ENCODE data around the gene IRS1. TPM values are rescaled to one million over a fixed set of nuclear protein-coding genes. Genes with fewer than 3 reads are reported as not detected.

IRS1 gene
- total RNA-seq, 2 donors from 2014 or later = 0.77 to 2.1 TPM

GRCh38 chr2:226791056-226791486 is 8.5 kb downstream of the IRS1 start:
- H3K4me1 Mint-ChIP-seq = peaks cover 6% of the 10 kb centered on the region
- no peaks in the 10 kb centered on the region for H3K27me3 Mint-ChIP-seq
- no peaks in the 10 kb centered on the region for H3K36me3 Mint-ChIP-seq (ENCODE audit: low read depth)
- peak overlapping the region; percentile 94 for H3K4me3 Mint-ChIP-seq
- H3K9me3 Mint-ChIP-seq = no peaks in the 10 kb centered on the region
- peak overlapping the region; percentile 93 for H3K27ac Mint-ChIP-seq
- peak; percentile 69 for ATAC-seq (replicated peaks)

GRCh38 chr2:226790431-226790830 is 9.2 kb downstream of the IRS1 start:
- ATAC-seq (replicated peaks) = no peak
- no peaks in the 10 kb centered on the region for H3K36me3 Mint-ChIP-seq (ENCODE audit: low read depth)
- no peaks in the 10 kb centered on the region for H3K27me3 Mint-ChIP-seq
- peak overlapping the region; percentile 94 for H3K4me3 Mint-ChIP-seq
- H3K9me3 Mint-ChIP-seq = no peaks in the 10 kb centered on the region
- H3K4me1 Mint-ChIP-seq = peaks cover 6% of the 10 kb centered on the region
- H3K27ac Mint-ChIP-seq = no peak overlapping the region

- peak overlapping the region; percentile 94 for H3K4me3 Mint-ChIP-seq
- H3K4me1 Mint-ChIP-seq = peaks cover 6% of the 10 kb centered on the region
- no peak overlapping the region for H3K27ac Mint-ChIP-seq
These were observed 9.6 kb downstream of the IRS1 start for GRCh38 chr2:226790011-226790410.

GRCh38 chr2:226788881-226789490 is 10.6 kb downstream of the IRS1 start:
- no peak for ATAC-seq (replicated peaks)
- Mint-ChIP-seq H3K27me3 (no peaks in the 10 kb centered on the region), H3K4me3 (no peak overlapping the region)

More at GRCh38 chr2:226790011-226790410, 9.6 kb downstream of the IRS1 start:
- no peaks in the 10 kb centered on the region for H3K9me3 Mint-ChIP-seq
- ATAC-seq (replicated peaks) = no peak
- no peaks in the 10 kb centered on the region for H3K36me3 Mint-ChIP-seq (ENCODE audit: low read depth)
- H3K27me3 Mint-ChIP-seq = no peaks in the 10 kb centered on the region

GRCh38 chr2:226788064-226788463 is 11.6 kb downstream of the IRS1 start:
- no peak overlapping the region for H3K27ac Mint-ChIP-seq
- peaks cover 3% of the 10 kb centered on the region for H3K9me3 Mint-ChIP-seq
- H3K4me1 Mint-ChIP-seq = peaks cover 6% of the 10 kb centered on the region
- no peaks in the 10 kb centered on the region for H3K27me3 Mint-ChIP-seq
- ATAC-seq (replicated peaks) = no peak
- no peaks in the 10 kb centered on the region for H3K36me3 Mint-ChIP-seq (ENCODE audit: low read depth)
- H3K4me3 Mint-ChIP-seq = no peak overlapping the region

More at GRCh38 chr2:226788881-226789490, 10.6 kb downstream of the IRS1 start:
- Mint-ChIP-seq H3K4me1 (peaks cover 6% of the 10 kb centered on the region), H3K9me3 (no peaks in the 10 kb centered on the region), H3K27ac (no peak overlapping the region), H3K36me3 (ENCODE audit: low read depth) (no peaks in the 10 kb centered on the region)

- Mint-ChIP-seq H3K4me3 (no peak overlapping the region), H3K4me1 (no peaks in the 10 kb centered on the region)
These were observed 15.7 kb downstream of the IRS1 start for GRCh38 chr2:226783885-226784284.

GRCh38 chr2:226782092-226782713 is 17.4 kb downstream of the IRS1 start:
- ATAC-seq (replicated peaks) = no peak
- H3K4me1 Mint-ChIP-seq = no peaks in the 10 kb centered on the region
- peaks cover 3% of the 10 kb centered on the region for H3K27me3 Mint-ChIP-seq
- peaks cover 3% of the 10 kb centered on the region for H3K9me3 Mint-ChIP-seq
- H3K4me3 Mint-ChIP-seq = no peak overlapping the region
- no peaks in the 10 kb centered on the region for H3K36me3 Mint-ChIP-seq (ENCODE audit: low read depth)
- no peak overlapping the region for H3K27ac Mint-ChIP-seq

More at GRCh38 chr2:226783885-226784284, 15.7 kb downstream of the IRS1 start:
- no peak for ATAC-seq (replicated peaks)
- H3K27me3 Mint-ChIP-seq = peaks cover 3% of the 10 kb centered on the region
- H3K27ac Mint-ChIP-seq = no peak overlapping the region
- H3K9me3 Mint-ChIP-seq = peaks cover 3% of the 10 kb centered on the region
- no peaks in the 10 kb centered on the region for H3K36me3 Mint-ChIP-seq (ENCODE audit: low read depth)

GRCh38 chr2:226780431-226780830 is 19.2 kb downstream of the IRS1 start:
- no peaks in the 10 kb centered on the region for H3K36me3 Mint-ChIP-seq (ENCODE audit: low read depth)
- no peak for ATAC-seq (replicated peaks)
- no peak overlapping the region for H3K4me3 Mint-ChIP-seq
- no peaks in the 10 kb centered on the region for H3K4me1 Mint-ChIP-seq
- peaks cover 3% of the 10 kb centered on the region for H3K9me3 Mint-ChIP-seq
- H3K27me3 Mint-ChIP-seq = peaks cover 3% of the 10 kb centered on the region
- H3K27ac Mint-ChIP-seq = no peak overlapping the region

- no peak overlapping the region for H3K27ac Mint-ChIP-seq
- peaks cover 4% of the 10 kb centered on the region for H3K9me3 Mint-ChIP-seq
- H3K4me3 Mint-ChIP-seq = no peak overlapping the region
- peaks cover 4% of the 10 kb centered on the region for H3K4me1 Mint-ChIP-seq
- no peaks in the 10 kb centered on the region for H3K36me3 Mint-ChIP-seq (ENCODE audit: low read depth)
- ATAC-seq (replicated peaks) = no peak
- peaks cover 3% of the 10 kb centered on the region for H3K27me3 Mint-ChIP-seq
These were observed 22.0 kb downstream of the IRS1 start for GRCh38 chr2:226777611-226778010.

- Mint-ChIP-seq H3K27me3 (peaks cover 3% of the 10 kb centered on the region), H3K4me1 (peaks cover 12% of the 10 kb centered on the region), H3K9me3 (peaks cover 4% of the 10 kb centered on the region), H3K27ac (no peak overlapping the region), H3K4me3 (no peak overlapping the region), H3K36me3 (ENCODE audit: low read depth) (no peaks in the 10 kb centered on the region)
- ATAC-seq (replicated peaks) = no peak
These were observed 23.5 kb downstream of the IRS1 start for GRCh38 chr2:226776104-226776503.

- no peak for ATAC-seq (replicated peaks)
- Mint-ChIP-seq H3K36me3 (ENCODE audit: low read depth) (no peaks in the 10 kb centered on the region), H3K27ac (no peak overlapping the region)
These were observed 24.5 kb downstream of the IRS1 start for GRCh38 chr2:226775032-226775509.

GRCh38 chr2:226773291-226773690 is 26.3 kb downstream of the IRS1 start:
- peak overlapping the region; percentile 65 for H3K27ac Mint-ChIP-seq
- no peak for ATAC-seq (replicated peaks)

More at GRCh38 chr2:226775032-226775509, 24.5 kb downstream of the IRS1 start:
- no peak overlapping the region for H3K4me3 Mint-ChIP-seq
- no peaks in the 10 kb centered on the region for H3K27me3 Mint-ChIP-seq
- H3K9me3 Mint-ChIP-seq = peaks cover 4% of the 10 kb centered on the region
- H3K4me1 Mint-ChIP-seq = peaks cover 16% of the 10 kb centered on the region

GRCh38 chr2:226772389-226773179 is 27.0 kb downstream of the IRS1 start:
- Mint-ChIP-seq H3K4me1 (peaks cover 16% of the 10 kb centered on the region), H3K4me3 (peak overlapping the region; percentile 38), H3K27me3 (no peaks in the 10 kb centered on the region), H3K9me3 (peaks cover 4% of the 10 kb centered on the region), H3K36me3 (ENCODE audit: low read depth) (no peaks in the 10 kb centered on the region), H3K27ac (peak overlapping the region; percentile 65)
- peak; percentile 75 for ATAC-seq (replicated peaks)

More at GRCh38 chr2:226773291-226773690, 26.3 kb downstream of the IRS1 start:
- peaks cover 16% of the 10 kb centered on the region for H3K4me1 Mint-ChIP-seq
- H3K27me3 Mint-ChIP-seq = no peaks in the 10 kb centered on the region
- H3K36me3 Mint-ChIP-seq (ENCODE audit: low read depth) = no peaks in the 10 kb centered on the region
- H3K9me3 Mint-ChIP-seq = peaks cover 4% of the 10 kb centered on the region
- no peak overlapping the region for H3K4me3 Mint-ChIP-seq

GRCh38 chr2:226771067-226771466 is 28.6 kb downstream of the IRS1 start:
- no peak for ATAC-seq (replicated peaks)
- Mint-ChIP-seq H3K36me3 (ENCODE audit: low read depth) (no peaks in the 10 kb centered on the region), H3K27ac (no peak overlapping the region), H3K4me1 (peaks cover 16% of the 10 kb centered on the region), H3K27me3 (no peaks in the 10 kb centered on the region), H3K9me3 (peaks cover 4% of the 10 kb centered on the region), H3K4me3 (no peak overlapping the region)
